GM18858 (cell line): ENCODE measurements around the gene GPBP1.
A peak's percentile ranks its signal among the peaks of the same experiment; 100 is the strongest.
"Not testable (repeated sequence)": the region's sequence is repeated elsewhere in the genome, so short reads cannot be mapped to it uniquely, and the experiment has no call there.

Experiments used
- ATAC-seq: cut with Tn5 transposase; IDR thresholded peaks from one replicate; pipeline ENCODE4 v1.9.1; 2021; ENCODE audit not compliant: unreplicated experiment

GPBP1 gene

DNA sequence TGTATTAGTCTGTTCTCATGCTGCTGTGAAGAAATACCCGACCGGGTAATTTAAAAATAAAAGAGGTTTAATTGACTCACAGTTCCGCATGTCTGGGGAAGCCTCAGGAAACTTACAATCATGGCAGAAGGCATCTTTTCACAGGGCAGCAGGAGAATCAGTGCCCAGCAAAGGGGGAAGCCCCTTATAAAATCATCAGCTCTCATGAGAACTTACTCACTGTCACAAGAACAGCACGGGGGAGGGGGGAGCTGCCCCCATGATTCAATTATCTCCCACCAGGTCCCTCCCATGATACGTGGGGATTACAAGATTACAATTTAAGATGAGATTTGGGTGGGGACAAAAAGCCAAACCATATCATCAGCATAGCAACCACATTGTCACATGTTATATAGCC, 102.5 kb downstream of the GPBP1 start:
- no peak for ATAC-seq

DNA sequence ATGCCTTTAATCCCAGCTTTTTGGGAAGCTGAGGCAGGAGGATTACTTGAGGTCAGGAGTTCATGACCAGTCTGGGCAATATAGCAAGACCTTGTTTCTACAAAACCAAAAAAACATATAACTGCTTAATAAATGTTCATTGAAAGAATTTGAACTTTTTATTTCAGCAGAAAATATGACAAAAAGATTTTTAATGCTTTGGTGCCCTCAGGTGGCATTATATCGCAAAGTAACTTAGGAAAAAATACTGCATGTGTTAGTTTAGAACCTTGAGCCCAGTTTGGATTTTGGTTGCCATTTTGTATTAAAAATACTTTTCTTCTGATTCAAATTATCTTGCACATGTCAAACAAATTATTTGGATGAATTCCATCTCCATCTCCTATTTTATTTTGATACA, 103.2 kb downstream of the GPBP1 start:
- no peak for ATAC-seq

DNA sequence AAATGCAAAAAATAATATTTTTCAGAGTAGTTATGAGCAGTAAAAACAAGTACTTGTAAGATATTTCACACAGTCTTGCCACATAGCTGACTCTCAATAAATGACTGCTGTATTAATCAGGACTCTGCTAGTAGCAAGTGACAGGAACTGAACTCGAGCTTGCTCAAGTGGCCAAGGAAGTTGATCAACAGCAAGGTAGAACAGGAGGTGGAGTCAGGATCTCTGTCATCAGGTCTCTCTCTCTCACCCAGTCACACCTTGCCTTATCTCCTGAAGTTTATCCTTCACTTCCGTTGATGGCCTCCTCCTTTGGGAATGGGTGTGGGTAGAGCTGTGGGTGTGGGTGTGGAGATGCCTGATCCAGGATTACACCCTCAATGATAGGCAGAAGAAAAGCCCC, 107.0 kb downstream of the GPBP1 start:
- no peak for ATAC-seq

DNA sequence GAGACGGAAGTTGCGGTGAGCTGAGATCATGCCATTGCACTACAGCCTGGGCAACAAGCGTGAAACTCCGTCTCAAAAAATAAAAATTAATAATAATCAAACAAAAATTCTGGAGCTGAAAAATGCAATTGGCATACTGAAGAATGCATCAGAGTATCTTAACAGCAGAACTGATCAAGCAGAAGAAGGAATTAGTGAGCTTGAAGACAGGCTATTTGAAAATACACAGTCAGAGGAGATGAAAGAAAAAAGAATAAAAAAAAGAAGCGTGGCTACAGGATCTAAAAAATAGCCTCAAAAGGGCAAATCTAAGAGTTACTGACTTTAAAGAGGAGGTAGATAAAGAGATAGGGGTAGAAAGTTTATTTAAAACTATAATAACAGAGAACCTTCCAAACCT, 111.2 kb downstream of the GPBP1 start:
- ATAC-seq: not testable (repeated sequence)

DNA sequence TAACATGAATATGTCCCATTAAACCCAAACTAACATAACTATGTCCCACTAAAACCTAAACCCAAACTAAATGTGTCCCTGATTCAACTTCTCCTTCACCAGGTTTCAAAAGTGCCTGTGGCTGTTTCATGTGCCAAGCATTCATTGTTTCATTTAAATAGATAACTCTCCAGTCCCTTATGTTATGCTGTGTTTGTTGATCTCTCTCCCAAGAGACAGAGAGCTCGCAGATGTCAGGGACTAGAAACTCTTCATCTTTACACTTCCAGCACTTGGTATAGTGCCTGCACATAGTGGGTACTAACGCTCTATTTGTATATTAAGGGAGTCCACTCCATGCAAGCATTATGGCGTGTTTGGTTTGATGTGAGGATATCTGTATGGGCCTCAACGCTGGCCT, 118.0 kb downstream of the GPBP1 start:
- no peak for ATAC-seq

DNA sequence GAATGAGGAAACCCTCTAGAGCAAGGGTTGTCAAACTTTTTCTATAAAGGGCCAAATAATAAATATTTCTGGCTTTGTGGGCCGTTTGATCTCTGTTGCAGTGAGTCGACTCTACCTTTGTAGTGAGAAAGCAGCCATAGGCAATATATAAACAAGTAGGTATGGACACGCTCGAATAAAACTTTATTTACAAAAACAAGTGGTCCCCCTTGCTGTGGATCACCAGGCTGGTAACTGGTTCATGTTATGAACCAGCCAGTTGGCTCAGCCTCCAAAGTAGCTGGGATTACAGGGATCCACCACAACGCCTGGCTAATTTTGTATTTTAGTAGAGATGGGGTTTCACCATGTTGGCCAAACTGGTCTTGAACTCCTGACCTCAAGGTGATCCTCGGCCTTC, 118.5 kb downstream of the GPBP1 start:
- no peak for ATAC-seq

DNA sequence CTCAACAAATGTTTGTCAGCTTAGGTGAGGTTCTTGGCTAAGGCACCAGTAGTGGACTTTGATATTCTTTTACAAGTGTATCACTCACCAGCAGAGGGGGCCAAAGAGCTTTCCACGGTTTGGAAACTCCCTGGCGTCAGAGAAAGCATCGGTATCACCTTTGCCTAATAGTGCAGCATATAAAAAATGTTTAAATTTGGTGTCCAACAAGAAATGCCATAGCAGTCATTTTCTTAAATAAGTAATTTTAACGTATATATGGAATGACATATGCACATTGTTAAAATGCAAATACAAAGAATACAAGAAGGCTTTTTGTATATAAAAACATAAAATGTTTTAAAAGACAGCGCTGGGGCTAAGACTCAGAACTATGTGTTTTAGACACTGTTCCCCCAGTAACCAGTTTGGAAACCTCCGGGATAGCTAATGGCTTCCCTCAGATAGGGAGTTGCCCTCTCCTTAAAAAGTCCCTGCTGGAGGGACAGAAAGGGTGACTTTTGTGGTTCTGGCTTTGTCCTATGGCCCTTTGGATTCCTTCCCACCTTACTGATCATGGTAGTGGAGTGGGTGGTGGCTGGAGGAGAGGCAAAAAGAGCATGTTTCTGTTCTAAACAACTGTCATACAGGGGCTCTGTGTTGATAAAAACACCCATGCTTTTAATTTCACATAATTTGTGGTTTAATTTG, 124.6 kb downstream of the GPBP1 start:
- ATAC-seq: peak; percentile 52

DNA sequence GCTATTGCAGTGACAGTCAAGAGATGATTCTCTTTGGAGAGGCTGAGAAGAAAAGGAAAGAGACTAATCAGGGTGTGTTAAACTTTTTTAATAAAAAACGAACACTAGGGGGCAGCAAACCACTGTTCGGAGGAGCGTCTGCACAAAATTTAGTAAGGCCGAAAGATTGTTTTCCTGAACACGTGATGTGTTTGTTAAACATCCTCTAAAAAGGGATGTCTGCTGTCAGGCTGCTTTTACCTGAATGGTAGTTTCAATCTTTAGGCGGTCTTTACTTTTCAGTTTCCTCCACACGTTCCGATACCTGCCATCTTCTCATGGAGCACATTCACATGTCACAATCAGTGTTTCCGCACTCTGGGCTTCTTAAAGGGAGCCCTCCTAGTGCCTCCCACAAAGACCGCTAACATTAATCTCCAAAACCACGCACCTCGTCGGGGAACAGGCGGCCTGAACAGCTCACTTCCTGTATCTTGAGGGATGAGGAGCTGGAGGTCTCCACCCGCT, 125.2 kb downstream of the GPBP1 start:
- ATAC-seq: no peak

DNA sequence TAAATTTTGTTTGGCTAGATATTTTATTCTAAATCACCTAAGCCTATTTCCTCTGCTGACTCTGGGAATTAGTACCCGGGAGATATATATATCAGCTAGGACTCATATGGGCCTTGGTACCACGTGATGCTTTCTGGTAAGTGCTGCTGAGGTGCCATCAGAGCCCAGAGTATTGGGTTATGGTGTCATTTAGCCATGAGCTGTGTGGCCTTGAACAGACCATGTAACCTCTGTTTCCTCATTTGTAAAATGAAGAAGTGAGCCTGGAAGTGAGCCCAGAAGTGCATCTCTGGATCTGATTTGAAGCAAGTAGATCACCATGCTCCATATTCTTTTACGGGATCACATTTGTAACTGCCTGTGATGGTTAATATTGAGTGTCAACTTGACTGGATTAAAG, 126.1 kb downstream of the GPBP1 start:
- ATAC-seq: no peak

DNA sequence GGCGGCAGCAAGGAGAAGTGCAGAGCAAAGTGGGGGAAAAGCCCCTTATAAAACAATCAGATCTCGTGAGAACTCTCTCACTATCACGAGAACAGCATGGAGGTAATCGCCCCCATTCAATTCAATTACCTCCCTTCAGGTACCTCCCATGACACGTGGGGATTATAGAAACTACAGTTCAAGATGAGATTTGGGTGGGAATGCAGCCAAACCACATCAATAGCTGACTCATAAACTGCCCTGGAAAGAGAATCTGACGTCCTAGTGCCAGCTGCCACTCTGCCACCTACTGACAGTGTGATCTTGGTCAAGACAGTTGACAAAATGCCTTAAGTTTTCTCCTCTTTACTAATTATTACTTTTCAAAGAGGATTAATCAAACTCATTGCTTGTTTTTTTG, 128.3 kb downstream of the GPBP1 start:
- ATAC-seq: peak; percentile 55

DNA sequence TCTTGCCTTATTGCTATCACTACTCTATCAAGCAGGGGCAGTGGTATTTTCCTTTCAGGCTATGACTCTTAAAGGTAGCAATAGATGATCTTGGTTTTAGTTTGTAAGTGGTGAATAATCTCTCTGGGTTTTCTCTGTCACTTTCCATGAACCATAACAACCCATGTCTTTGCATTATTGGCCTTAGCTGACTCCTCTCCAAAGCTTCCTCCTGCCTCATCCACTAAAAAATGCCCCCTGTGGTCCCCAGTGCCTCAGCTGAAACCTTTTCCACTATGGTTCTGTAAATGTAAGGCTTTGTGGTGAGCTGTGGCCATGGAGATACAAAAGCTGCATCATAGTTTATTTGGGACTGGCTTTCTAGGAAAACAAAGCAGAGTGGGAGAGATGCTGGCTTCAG, 128.8 kb downstream of the GPBP1 start:
- ATAC-seq: peak; percentile 13

DNA sequence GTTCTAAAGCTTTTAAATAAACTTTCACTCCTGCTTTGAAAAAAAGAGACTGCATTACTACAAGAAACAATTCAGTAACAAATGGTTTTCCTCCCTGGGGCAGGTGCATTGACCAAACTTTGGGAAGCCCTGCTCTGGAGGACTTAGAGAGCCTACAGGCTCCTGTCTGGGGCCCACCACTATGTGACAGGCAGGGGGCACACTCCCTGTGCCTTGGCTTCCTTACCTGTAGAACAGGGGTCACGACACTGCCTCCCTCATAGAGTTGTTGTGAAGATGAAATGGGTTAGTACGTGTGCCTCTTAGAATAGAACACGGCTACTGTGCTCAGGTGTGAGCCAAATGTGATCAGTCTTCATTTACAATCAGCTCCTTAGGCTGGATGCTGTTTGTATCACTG, 130.1 kb downstream of the GPBP1 start:
- no peak for ATAC-seq

DNA sequence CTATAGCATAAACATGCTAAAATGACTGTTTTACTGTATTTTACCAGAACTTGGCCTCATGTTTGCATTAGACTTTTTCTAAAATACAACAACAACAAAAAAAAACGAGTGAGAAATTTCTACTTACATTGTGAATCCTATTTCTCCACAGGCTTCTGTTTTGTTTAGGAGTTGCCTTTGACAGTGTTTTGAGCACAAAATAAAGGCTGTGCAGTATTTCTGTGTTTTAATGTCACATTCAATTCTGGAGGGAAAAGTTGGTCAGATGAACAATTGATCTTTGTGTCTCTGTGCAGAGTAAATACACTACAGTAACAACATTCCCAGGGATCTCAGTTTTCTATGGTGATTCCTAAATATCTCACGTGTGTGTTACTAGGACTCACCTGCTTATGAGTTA, 131.1 kb downstream of the GPBP1 start:
- ATAC-seq: no peak

DNA sequence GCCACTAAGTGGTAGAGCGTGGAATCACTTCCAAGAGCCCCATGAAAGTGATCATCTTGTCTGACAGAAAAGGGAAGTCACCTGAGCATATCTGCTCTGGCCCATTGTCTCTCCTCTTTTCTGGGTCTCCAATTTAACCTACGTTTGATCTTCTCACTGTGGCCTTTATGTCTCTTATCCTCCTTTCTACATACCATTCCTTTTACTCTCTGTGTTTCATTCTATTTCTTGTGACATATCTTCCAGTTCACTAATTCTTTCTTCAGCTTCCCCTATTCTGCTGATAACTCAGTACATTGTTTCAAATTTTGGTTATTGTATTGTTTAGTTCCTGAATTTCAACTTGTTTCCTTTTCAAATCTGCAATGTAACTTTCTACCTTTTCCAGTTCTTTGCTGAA, 132.5 kb downstream of the GPBP1 start:
- ATAC-seq: no peak

DNA sequence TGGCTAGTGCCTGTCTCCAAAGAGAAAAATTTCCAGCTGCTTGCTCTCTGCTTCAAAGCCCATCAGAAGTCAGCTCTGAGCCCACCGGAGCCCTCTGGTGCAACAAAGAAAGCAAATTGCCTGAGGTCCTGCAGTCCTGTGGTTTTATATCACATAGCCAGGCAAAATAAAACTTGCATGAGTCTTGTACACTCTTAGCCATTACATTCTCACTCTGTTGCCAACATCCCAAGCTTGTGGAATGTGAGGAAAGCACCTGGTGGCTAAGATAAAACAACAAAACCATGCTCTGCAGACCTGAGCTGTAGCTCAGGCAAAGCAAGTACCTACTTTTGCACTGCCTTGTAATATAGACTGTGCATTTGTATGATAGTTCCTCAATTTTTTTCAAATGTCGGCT, 133.7 kb downstream of the GPBP1 start:
- ATAC-seq: no peak

DNA sequence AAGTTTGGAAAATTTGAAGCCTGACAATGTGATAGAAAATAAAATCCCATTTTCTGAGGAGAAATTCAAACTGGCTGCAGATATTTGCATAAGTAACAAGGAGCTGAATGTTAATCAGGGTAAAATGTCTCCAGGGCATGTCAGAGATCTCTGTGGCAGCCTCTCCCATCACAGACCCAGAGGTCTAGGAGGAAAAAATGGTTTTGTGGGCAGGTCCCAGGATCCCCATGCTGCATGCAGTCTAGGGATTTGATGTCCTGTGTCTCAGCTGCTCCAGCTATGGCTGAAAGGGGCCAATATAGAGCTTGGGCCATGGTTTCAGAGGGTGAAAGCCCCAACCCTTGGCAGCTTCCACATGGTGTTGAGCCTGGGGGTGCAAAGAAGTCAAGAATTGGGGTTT, 135.2 kb downstream of the GPBP1 start:
- not testable (repeated sequence) for ATAC-seq

DNA sequence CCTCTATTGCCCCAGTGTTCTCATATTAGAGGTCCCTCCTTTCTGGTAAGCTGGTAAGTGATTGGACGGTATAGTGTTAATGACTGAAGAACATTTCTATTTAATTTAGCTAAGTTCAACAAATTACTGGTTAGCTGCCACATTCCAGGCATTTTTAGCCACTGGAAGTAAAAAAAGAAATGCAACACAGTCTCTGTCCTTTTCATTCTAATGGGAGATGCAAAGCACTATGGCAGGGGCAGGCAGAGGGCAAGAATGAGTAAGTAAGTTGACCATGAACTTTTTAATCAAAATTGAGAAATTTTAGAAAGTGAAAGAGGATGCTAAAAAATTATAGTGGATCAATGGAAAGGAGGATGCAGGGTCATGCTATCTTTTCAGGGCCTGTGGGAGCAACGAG, 137.4 kb downstream of the GPBP1 start:
- no peak for ATAC-seq

DNA sequence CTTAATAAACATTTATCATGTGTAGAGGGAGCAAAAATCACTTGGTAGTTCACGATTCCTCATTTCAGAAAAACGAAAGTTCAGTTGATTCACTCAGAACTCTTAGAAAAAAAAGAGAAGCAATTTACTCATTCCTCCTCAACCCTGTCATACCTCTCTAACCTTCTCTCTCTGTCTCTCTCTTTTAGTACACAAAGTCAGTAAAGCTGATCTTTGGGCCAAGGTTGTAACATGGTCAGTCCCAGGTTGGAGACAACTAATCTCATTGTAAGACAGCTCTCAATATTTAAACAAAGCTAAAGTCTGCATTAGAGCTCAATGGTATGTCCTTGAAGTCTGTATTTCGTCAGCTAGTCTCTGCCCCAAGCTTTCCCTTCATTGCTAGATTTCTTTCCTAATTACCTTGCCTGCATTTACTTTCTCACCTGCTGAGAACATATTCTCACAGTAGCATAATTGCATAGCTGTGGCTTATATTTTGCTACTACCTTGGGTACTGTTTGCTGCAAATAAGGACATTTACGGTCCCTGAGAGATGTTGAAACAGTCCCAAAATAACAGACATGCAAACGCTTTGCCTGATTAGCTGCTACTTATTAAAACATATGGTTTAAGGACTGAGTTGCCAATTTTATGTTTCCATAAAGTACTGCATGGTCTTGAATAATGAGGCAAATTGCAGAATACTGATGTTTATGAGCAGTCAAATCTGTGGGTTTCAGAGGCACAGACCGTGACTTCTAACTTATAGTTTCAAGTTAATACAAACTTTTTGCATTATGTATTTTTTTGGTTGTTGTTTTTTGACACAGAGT, 138.3 kb downstream of the GPBP1 start:
- no peak for ATAC-seq

DNA sequence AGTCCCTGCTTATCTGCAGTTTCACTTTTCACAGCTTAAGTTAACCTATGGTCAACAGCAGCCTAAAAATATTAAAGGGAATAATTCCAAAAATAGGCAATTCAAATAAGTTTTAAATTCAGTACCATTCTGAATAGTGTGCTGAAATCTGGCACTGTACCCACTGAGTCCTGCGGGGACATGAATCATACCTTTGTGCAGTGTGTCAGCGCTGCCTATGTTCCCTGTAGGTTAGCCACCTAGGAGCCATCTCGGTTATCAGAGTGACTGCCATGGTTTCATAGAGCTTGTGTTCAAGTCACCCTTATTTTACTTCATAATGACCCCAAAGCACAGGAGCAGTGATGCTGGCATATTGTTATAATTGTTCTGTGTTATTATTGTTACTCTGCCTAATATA, 139.9 kb downstream of the GPBP1 start:
- ATAC-seq: no peak
